SK-N-SH treated with all-trans-retinoic acid at 6 μM for 48 hours (cell line): ENCODE results near the gene ADAMTS15.

Experiments
- ATAC-seq: fragments of 200-7000 bp; cut with Tn5 transposase; 3 replicates; pipeline ENCODE4 v1.9.1; 2020; ENCODE audit warnings: mild to moderate bottlenecking, moderate library complexity
- ARNTL ChIP-seq: fragments of 450-650 bp; formaldehyde crosslinking; IDR thresholded peaks from 2 replicates; pipeline ENCODE4 v1.5.0; 2020; ENCODE audit warnings: low read depth, mild to moderate bottlenecking, moderate library complexity, borderline replicate concordance
- BACH2 ChIP-seq: fragments of 250-450 bp; sonication (Bioruptor Pico); IDR thresholded peaks from 2 replicates; pipeline ENCODE4 v1.9.0; 2021; ENCODE audit warnings: mild to moderate bottlenecking, borderline replicate concordance
- CREB5 ChIP-seq: fragments of 250-450 bp; sonication (Bioruptor Pico); IDR thresholded peaks from 2 replicates; pipeline ENCODE4 v1.5.1; 2020; ENCODE audit warnings: low read depth, mild to moderate bottlenecking, moderate library complexity
- CSRNP3 ChIP-seq: fragments of 250-450 bp; sonication (Bioruptor Pico); IDR thresholded peaks from 2 replicates; pipeline ENCODE4 v1.5.1; 2021; ENCODE audit warnings: mild to moderate bottlenecking, moderate library complexity
- ESRRG ChIP-seq: fragments of 250-450 bp; sonication (Bioruptor Pico); IDR thresholded peaks from 2 replicates; pipeline ENCODE4 v1.6.1; 2021; ENCODE audit warnings: mild to moderate bottlenecking
- GLIS3 ChIP-seq: fragments of 250-450 bp; sonication (Bioruptor Pico); IDR thresholded peaks from 2 replicates; pipeline ENCODE4 v1.5.0; 2020; ENCODE audit warnings: mild to moderate bottlenecking, moderate library complexity
- ISL1 ChIP-seq: fragments of 250-450 bp; sonication (Bioruptor Pico); IDR thresholded peaks from 2 replicates; pipeline ENCODE4 v2.1.2; 2022; ENCODE audit warnings: mild to moderate bottlenecking, moderate library complexity
- OSR1 ChIP-seq: fragments of 250-450 bp; sonication (Bioruptor Pico); IDR thresholded peaks from 2 replicates; pipeline ENCODE4 v1.8.0; 2022; ENCODE audit warnings: moderate library complexity, mild to moderate bottlenecking, inconsistent platforms
- PATZ1 ChIP-seq: fragments of 250-450 bp; sonication (Bioruptor Pico); IDR thresholded peaks from 2 replicates; pipeline ENCODE4 v1.8.0; 2020; ENCODE audit warnings: mild to moderate bottlenecking, moderate library complexity, borderline replicate concordance
- POU6F1 ChIP-seq: fragments of 250-450 bp; sonication (Bioruptor Pico); IDR thresholded peaks from 2 replicates; pipeline ENCODE4 v1.8.0; 2021; ENCODE audit warnings: low read depth, mild to moderate bottlenecking, moderate library complexity, borderline replicate concordance
- RARB ChIP-seq: fragments of 250-450 bp; sonication (Bioruptor Pico); IDR thresholded peaks from 2 replicates; pipeline ENCODE4 v1.8.0; 2021; ENCODE audit warnings: mild to moderate bottlenecking, moderate library complexity
- SNAI2 ChIP-seq: fragments of 250-450 bp; sonication (Bioruptor Pico); IDR thresholded peaks from 2 replicates; pipeline ENCODE4 v1.5.0; 2020; ENCODE audit warnings: mild to moderate bottlenecking, moderate library complexity
- TCF4 ChIP-seq: fragments of 250-450 bp; sonication (Bioruptor Pico); IDR thresholded peaks from 2 replicates; pipeline ENCODE4 v1.8.0; 2021; ENCODE audit warnings: mild to moderate bottlenecking, moderate library complexity, borderline replicate concordance
- TOX ChIP-seq: fragments of 250-450 bp; sonication (Bioruptor Pico); IDR thresholded peaks from 2 replicates; pipeline ENCODE4 v1.8.0; 2021; ENCODE audit warnings: mild to moderate bottlenecking, moderate library complexity, borderline replicate concordance
- TSHZ2 ChIP-seq: fragments of 250-450 bp; sonication (Bioruptor Pico); IDR thresholded peaks from 2 replicates; pipeline ENCODE4 v1.5.0; 2020; ENCODE audit warnings: mild to moderate bottlenecking, moderate library complexity
- ZFP3 ChIP-seq: fragments of 250-450 bp; sonication (Bioruptor Pico); IDR thresholded peaks from 2 replicates; pipeline ENCODE4 v1.5.0; 2020; ENCODE audit warnings: mild to moderate bottlenecking, moderate library complexity
- ZNF565 ChIP-seq: fragments of 450-650 bp; formaldehyde crosslinking; conservative IDR thresholded peaks from 2 replicates; pipeline ENCODE4 v1.5.0; 2020; ENCODE audit warnings: low read depth, mild to moderate bottlenecking, moderate library complexity
- ZNF70 ChIP-seq: fragments of 450-650 bp; formaldehyde crosslinking; IDR thresholded peaks from 2 replicates; pipeline ENCODE4 v1.5.0; 2020; ENCODE audit warnings: mild to moderate bottlenecking, moderate library complexity
- ZNF8 ChIP-seq: fragments of 450-650 bp; formaldehyde crosslinking; IDR thresholded peaks from 2 replicates; pipeline ENCODE4 v1.5.0; 2020; ENCODE audit warnings: mild to moderate bottlenecking, moderate library complexity

Gene ADAMTS15

GRCh38 chr11:130448416-130449309 is at the start of gene ADAMTS15:
TSS of gene ADAMTS15 (plus strand) at chr11:130448645. CDS start at chr11:130448974, 329 bp downstream.
- ATAC-seq, result peak; percentile 95
- TF ChIP-seq ZFP3 (CRISPR knock-in tag) (no peak), ZNF8 (CRISPR knock-in tag) (no peak), ARNTL (CRISPR knock-in tag) (no peak), GLIS3 (CRISPR knock-in tag) (no peak), TOX (no peak), ZNF70 (CRISPR knock-in tag) (no peak), BACH2 (no peak), PATZ1 (CRISPR knock-in tag) (no peak), ESRRG (CRISPR knock-in tag) (no peak), OSR1 (CRISPR knock-in tag) (no peak), ISL1 (no peak), TSHZ2 (CRISPR knock-in tag) (no peak), ZNF565 (no peak)

GRCh38 chr11:130399196-130399595 is 49.2 kb upstream of the ADAMTS15 start:
- TF ChIP-seq CSRNP3 (CRISPR knock-in tag) (no peak), ZNF565 (no peak), TCF4 (CRISPR knock-in tag) (no peak), BACH2 (no peak), ZNF70 (CRISPR knock-in tag) (no peak), ESRRG (CRISPR knock-in tag) (no peak), ZFP3 (CRISPR knock-in tag) (no peak), SNAI2 (no peak), GLIS3 (CRISPR knock-in tag) (no peak), CREB5 (CRISPR knock-in tag) (no peak), RARB (CRISPR knock-in tag) (no peak), POU6F1 (CRISPR knock-in tag) (no peak), TSHZ2 (CRISPR knock-in tag) (no peak), OSR1 (CRISPR knock-in tag) (no peak)
- ATAC-seq, result no peak
